ENCODE results near the gene CARD11. TPM values are rescaled to one million over a fixed set of nuclear protein-coding genes. Genes with fewer than 3 reads are reported as not detected.

Gene CARD11
- total RNA-seq, 1 donor from 2014 or later, result 5.8 TPM

DNA sequence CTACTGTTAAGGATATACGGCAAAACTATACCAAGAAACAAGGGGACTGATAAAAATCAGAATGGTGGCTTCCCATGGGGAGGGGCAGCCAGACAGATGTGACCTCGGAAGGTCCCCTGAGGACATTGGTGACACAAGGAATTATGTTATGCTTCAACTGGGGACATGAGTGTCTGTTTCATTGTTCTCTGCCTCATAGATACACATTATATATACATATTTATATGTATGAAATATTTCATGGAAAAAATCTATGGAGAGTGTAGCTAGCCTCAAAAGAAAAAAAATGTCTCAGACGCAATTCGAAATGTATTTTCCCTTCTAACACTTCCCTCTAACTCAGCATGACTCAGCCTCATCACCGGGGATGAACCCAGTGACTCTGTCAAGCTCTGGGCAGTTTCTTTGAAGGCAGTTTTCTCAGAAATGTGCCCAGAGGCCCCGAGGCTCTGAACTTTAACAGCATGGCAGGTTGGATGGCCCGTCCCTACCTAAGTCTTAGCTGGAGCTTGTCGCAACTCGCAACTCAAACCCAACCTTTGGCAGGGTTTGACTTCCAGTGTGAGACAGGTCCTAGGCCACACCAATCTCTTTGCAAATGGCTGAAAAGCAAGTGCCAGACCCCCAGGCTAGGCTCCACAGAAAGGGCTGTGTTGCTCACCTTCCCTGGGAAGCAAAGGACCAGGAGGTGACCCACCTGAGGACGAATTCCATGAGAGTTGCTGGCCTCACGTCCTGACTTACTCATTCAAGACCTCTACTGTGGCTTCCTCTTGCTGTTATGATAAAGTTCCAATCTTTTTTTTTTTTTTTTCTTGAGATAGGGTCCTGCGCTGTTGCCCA lies 86.9 kb downstream of the CARD11 start:
- Histone ChIP-seq H3K9me3 (no peaks in the 10 kb centered on the region), H3K36me3 (no peaks in the 10 kb centered on the region), H3K27me3 (no peaks in the 10 kb centered on the region), H3K4me3 (no peak overlapping the region), H3K27ac (no peak overlapping the region), H3K4me1 (peaks cover 1% of the 10 kb centered on the region)
- DNase-seq (peak; percentile 52), ATAC-seq (peak; percentile 57)
- TF ChIP-seq, protein P1, sequence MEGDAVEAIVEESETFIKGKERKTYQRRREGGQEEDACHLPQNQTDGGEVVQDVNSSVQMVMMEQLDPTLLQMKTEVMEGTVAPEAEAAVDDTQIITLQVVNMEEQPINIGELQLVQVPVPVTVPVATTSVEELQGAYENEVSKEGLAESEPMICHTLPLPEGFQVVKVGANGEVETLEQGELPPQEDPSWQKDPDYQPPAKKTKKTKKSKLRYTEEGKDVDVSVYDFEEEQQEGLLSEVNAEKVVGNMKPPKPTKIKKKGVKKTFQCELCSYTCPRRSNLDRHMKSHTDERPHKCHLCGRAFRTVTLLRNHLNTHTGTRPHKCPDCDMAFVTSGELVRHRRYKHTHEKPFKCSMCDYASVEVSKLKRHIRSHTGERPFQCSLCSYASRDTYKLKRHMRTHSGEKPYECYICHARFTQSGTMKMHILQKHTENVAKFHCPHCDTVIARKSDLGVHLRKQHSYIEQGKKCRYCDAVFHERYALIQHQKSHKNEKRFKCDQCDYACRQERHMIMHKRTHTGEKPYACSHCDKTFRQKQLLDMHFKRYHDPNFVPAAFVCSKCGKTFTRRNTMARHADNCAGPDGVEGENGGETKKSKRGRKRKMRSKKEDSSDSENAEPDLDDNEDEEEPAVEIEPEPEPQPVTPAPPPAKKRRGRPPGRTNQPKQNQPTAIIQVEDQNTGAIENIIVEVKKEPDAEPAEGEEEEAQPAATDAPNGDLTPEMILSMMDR (IDR thresholded peaks at IDR 0.05), result no peak
- intact Hi-C loops (cut with DNase I), result no loop called here

DNA sequence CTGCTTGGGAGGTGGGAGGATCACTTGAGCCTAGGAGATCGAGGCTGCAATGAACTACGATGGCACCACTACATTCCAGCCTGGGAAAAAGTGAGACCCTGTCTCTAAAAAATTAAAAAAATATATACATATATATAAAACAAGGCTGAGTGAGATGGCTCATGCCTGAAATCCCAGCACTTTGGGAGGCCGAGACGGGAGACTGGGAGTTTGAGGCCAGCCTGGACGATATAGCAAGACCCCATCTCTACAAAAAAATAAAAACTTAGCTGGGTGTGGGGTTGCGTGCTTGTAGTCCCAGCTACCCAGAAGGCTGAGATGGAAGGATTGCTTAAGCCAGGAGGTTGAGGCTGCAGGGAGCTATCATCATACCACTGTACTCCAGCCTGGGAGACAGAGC lies 87.6 kb downstream of the CARD11 start:
- H3K9me3 ChIP-seq, result no peaks in the 10 kb centered on the region
- H3K27ac ChIP-seq, result no peak overlapping the region
- peaks cover 3% of the 10 kb centered on the region for H3K4me1 ChIP-seq
- no peaks in the 10 kb centered on the region for H3K36me3 ChIP-seq
- no peak overlapping the region for H3K4me3 ChIP-seq
- intact Hi-C loops (cut with DNase I), result no loop called here
- DNase-seq, result peak; percentile 11
- no peak for ATAC-seq
- TF ChIP-seq, protein P1 (IDR thresholded peaks at IDR 0.05), result no peak
- H3K27me3 ChIP-seq, result no peaks in the 10 kb centered on the region

DNA sequence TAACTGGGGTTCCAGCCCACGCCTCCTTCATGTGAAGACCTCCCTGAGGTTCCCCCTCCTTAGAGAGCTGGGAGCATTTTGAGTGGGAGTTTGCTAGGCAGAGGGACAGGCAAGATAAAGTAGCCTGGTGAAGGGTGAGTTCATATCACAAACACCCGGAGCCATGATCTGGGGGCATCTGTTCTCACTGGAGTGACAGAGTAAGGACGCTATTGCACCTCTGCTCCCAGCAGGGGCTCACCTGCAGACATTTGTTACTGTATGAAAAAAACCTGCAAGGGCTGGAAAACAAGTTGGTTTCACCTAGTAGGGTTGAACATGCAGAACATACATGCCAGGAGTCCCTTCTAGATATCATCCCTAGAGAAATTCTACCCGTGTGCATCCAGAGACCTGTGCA lies 88.4 kb downstream of the CARD11 start:
- TF ChIP-seq, protein P1 (IDR thresholded peaks at IDR 0.05), result no peak
- H3K4me3 ChIP-seq, result no peak overlapping the region
- no peaks in the 10 kb centered on the region for H3K9me3 ChIP-seq
- no peak for ATAC-seq
- no peaks in the 10 kb centered on the region for H3K27me3 ChIP-seq
- DNase-seq, result peak; percentile 4
- intact Hi-C loops (cut with DNase I), result no loop called here
- peaks cover 3% of the 10 kb centered on the region for H3K4me1 ChIP-seq
- no peaks in the 10 kb centered on the region for H3K36me3 ChIP-seq
- no peak overlapping the region for H3K27ac ChIP-seq

DNA sequence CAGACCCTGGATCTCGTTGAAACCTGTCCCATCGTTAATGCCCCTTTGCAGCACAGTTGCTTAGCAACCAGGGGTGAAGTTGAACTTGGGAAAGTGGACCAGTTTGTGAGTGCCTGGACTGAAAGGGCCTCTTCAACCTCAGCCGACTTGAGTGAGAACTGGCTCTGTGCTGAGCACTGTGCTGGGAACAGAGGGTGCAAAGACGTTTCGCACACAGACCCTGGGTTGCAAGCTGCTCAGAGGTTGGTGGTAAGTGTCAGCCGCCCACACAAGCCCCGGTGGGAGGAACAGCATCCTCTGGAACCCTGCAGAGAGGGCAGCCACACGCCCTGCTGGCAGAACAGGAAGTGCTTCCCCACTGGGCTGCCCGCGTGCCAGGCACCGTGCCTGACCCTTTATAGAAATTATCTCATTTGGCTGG lies 89.2 kb downstream of the CARD11 start:
- H3K9me3 ChIP-seq, result no peaks in the 10 kb centered on the region
- TF ChIP-seq, protein P1 (IDR thresholded peaks at IDR 0.05), result no peak
- peak; percentile 73 for ATAC-seq
- peaks cover 3% of the 10 kb centered on the region for H3K4me1 ChIP-seq
- H3K36me3 ChIP-seq, result no peaks in the 10 kb centered on the region
- intact Hi-C loops (cut with DNase I), result no loop called here
- no peak overlapping the region for H3K27ac ChIP-seq
- peak; percentile 71 for DNase-seq
- H3K27me3 ChIP-seq, result no peaks in the 10 kb centered on the region
- H3K4me3 ChIP-seq, result no peak overlapping the region

DNA sequence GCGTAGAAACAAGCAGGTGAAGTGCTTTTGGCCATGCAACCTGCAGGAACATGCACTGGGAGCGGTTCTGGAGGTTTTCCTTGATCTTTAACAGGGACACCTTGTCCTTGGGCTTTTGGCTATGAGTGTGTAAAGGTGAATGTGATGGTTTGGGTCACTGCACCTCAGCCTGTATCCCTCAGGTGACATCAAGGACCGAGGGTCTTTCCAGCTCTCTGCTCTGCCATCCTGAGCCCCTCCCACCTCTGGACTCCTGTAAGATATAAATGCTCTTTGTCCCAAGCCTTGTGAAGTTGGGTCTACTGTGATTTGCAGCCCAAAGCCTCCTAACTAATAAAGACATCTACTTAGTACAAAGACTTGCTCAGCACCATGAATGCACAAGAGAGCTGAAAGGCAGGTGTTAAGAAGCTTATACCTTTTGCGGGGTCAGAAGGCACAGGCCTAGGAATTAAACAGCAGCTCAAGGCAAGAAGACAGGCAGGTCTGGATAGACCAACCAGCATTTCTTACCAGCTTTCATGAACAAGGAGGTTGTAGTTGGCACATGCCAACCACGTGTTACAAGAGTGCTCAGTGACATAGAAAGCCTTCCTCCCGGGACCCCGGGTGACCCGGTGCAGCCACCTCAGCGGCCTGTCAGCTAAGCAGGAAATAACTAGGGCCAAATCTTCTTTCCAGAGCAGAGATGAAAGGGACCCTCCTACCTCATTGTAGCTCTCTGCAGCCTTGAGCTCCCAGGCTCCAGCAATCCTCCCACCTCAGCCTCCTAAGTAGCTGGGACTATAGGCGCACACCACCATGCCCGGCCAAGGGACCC lies 89.9 kb downstream of the CARD11 start:
- ATAC-seq (no peak), DNase-seq (peak; percentile 45)
- Histone ChIP-seq H3K27me3 (no peaks in the 10 kb centered on the region), H3K4me3 (no peak overlapping the region), H3K4me1 (peaks cover 3% of the 10 kb centered on the region), H3K9me3 (no peaks in the 10 kb centered on the region), H3K27ac (no peak overlapping the region), H3K36me3 (no peaks in the 10 kb centered on the region)
- TF ChIP-seq, protein P1 (IDR thresholded peaks at IDR 0.05), result no peak
- intact Hi-C loops (cut with DNase I), result no loop called here

All from upper lobe of right lung (tissue), 1 donor.